HFFc6 (cell line): ENCODE data around the gene ZNF319. TPM values are rescaled to one million over a fixed set of nuclear protein-coding genes. Genes with fewer than 3 reads are reported as not detected.

Source experiments
- DNase-seq: peaks from one replicate; pipeline ENCODE4 v3.0.0-alpha.2; 2018
- H3K27ac Mint-ChIP-seq: 2 replicates; pipeline ENCODE4 v1.8.0; 2020; ENCODE audit warnings: mild to moderate bottlenecking, mixed read lengths
- H3K27me3 Mint-ChIP-seq: 2 replicates; pipeline ENCODE4 v1.8.0; 2021; ENCODE audit warnings: mild to moderate bottlenecking, moderate library complexity, mixed read lengths; ENCODE audit not compliant: insufficient read depth
- H3K36me3 Mint-ChIP-seq: 2 replicates; pipeline ENCODE4 v1.8.0; 2021; ENCODE audit warnings: low read depth, mixed read lengths
- H3K4me1 Mint-ChIP-seq: 2 replicates; pipeline ENCODE4 v1.8.0; 2020; ENCODE audit warnings: low read depth, mixed read lengths
- H3K4me3 Mint-ChIP-seq: 2 replicates; pipeline ENCODE4 v1.8.0; 2020; ENCODE audit warnings: mild to moderate bottlenecking, moderate library complexity, mixed read lengths
- H3K9me3 Mint-ChIP-seq: 2 replicates; pipeline ENCODE4 v1.8.0; 2020; ENCODE audit warnings: mild to moderate bottlenecking, mixed read lengths
- CTCF ChIP-seq: fragments of 200-600 bp; sonication (generic); IDR thresholded peaks from 2 replicates; pipeline ENCODE4 v1.5.0; 2021; ENCODE audit warnings: antibody characterized with exemption, mild to moderate bottlenecking
- total RNA-seq, 6 experiments: library from RNA; stranded (reverse); fragmentation: NEBNext Ultra II Directional; extraction: Animal tissue kit (Norgen Biotek cat#: 25700); gene quantifications; 2 replicates in 1 of 6; 3 replicates in 5 of 6; pipeline ENCODE4 v1.2.3, GENCODE V29; 2021

The ZNF319 gene
- total RNA-seq, 6 experiments from 2014 or later: 8.3 to 12.0 (median 9.4) TPM

- H3K4me3 Mint-ChIP-seq: no peak overlapping the region
- H3K27me3 Mint-ChIP-seq: peaks cover 36% of the 10 kb centered on the region
- no peak for TF ChIP-seq CTCF
- H3K36me3 Mint-ChIP-seq: no peaks in the 10 kb centered on the region
- DNase-seq: no peak
- no peak overlapping the region for H3K27ac Mint-ChIP-seq
- no peaks in the 10 kb centered on the region for H3K9me3 Mint-ChIP-seq
- no peaks in the 10 kb centered on the region for H3K4me1 Mint-ChIP-seq
Measured at GRCh38 chr16:57964157-57964700, 36.2 kb downstream of the ZNF319 start.

- no peak for DNase-seq
- Mint-ChIP-seq H3K27ac (no peak overlapping the region), H3K4me3 (no peak overlapping the region), H3K36me3 (no peaks in the 10 kb centered on the region), H3K9me3 (no peaks in the 10 kb centered on the region), H3K27me3 (peaks cover 36% of the 10 kb centered on the region), H3K4me1 (no peaks in the 10 kb centered on the region)
- TF ChIP-seq CTCF: no peak
Measured at GRCh38 chr16:57962756-57963155, 37.7 kb downstream of the ZNF319 start.

- Mint-ChIP-seq H3K9me3 (no peaks in the 10 kb centered on the region), H3K36me3 (no peaks in the 10 kb centered on the region), H3K27ac (no peak overlapping the region), H3K4me1 (no peaks in the 10 kb centered on the region), H3K4me3 (no peak overlapping the region), H3K27me3 (peaks cover 36% of the 10 kb centered on the region)
- TF ChIP-seq CTCF: no peak
- no peak for DNase-seq
Measured at GRCh38 chr16:57962046-57962445, 38.4 kb downstream of the ZNF319 start.

GRCh38 chr16:57961538-57961937 is 38.9 kb downstream of the ZNF319 start:
- H3K4me1 Mint-ChIP-seq: no peaks in the 10 kb centered on the region
- H3K4me3 Mint-ChIP-seq: no peak overlapping the region
- no peak for DNase-seq
- peaks cover 36% of the 10 kb centered on the region for H3K27me3 Mint-ChIP-seq
- no peaks in the 10 kb centered on the region for H3K9me3 Mint-ChIP-seq
- TF ChIP-seq CTCF: no peak
- H3K27ac Mint-ChIP-seq: no peak overlapping the region
- no peaks in the 10 kb centered on the region for H3K36me3 Mint-ChIP-seq

- Mint-ChIP-seq H3K36me3 (no peaks in the 10 kb centered on the region), H3K4me1 (no peaks in the 10 kb centered on the region), H3K9me3 (no peaks in the 10 kb centered on the region), H3K4me3 (no peak overlapping the region), H3K27me3 (peaks cover 36% of the 10 kb centered on the region), H3K27ac (no peak overlapping the region)
- no peak for DNase-seq
- TF ChIP-seq CTCF: no peak
Measured at GRCh38 chr16:57960826-57961472, 39.5 kb downstream of the ZNF319 start.
